Fibroblast of mammary gland (primary cell): ENCODE measurements around the gene RADIL.
"Not testable (repeated sequence)": the region's sequence is repeated elsewhere in the genome, so short reads cannot be mapped to it uniquely, and the experiment has no call there.

Source experiments
- DNase-seq: peaks from one replicate; pipeline ENCODE4 v3.0.0-alpha.2; 2010; ENCODE audit warnings: low read depth
- H3K4me3 ChIP-seq: 2 replicates; pipeline ENCODE4 v1.5.1; 2011; ENCODE audit warnings: low read depth, mild to moderate bottlenecking, low read length, moderate library complexity; ENCODE audit not compliant: control insufficient read depth
- TF ChIP-seq, protein P1 (sequence below): conservative IDR thresholded peaks from 2 replicates; pipeline ENCODE4 v1.5.1; 2011; ENCODE audit warnings: low read depth, low read length, inconsistent platforms; ENCODE audit not compliant: control insufficient read depth, insufficient read depth

The RADIL gene

DNA sequence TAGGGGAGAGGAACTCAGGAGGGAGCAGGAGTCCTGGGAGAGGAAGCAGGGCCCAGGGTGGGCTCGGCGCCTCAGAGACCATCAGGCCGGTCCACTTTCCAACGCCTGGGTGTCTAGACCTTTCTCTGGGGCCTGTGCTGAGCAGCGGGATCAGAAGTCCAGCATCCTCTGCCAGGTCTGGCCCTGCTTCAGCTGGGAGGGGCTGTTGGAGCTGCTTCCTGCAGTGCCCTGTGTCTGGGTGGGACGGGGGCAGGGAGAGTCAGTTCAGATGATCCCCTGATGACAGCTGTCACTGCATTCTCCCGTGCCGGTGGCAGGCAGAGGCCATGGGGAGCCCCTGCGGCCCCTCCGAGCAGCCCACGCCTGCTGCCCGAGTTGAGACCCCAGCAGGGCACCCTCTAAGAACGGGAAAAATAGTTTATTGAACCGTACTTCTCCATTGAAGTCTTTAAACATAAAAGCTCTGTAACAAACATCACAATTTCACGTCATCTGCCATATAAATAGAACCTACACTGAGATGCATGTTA lies 84.7 kb downstream of the RADIL start:
- DNase-seq = no peak
- TF ChIP-seq, protein P1, sequence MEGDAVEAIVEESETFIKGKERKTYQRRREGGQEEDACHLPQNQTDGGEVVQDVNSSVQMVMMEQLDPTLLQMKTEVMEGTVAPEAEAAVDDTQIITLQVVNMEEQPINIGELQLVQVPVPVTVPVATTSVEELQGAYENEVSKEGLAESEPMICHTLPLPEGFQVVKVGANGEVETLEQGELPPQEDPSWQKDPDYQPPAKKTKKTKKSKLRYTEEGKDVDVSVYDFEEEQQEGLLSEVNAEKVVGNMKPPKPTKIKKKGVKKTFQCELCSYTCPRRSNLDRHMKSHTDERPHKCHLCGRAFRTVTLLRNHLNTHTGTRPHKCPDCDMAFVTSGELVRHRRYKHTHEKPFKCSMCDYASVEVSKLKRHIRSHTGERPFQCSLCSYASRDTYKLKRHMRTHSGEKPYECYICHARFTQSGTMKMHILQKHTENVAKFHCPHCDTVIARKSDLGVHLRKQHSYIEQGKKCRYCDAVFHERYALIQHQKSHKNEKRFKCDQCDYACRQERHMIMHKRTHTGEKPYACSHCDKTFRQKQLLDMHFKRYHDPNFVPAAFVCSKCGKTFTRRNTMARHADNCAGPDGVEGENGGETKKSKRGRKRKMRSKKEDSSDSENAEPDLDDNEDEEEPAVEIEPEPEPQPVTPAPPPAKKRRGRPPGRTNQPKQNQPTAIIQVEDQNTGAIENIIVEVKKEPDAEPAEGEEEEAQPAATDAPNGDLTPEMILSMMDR = no peak
- H3K4me3 ChIP-seq = no peak overlapping the region

GRCh38 chr7:4797858-4798705 lies 85.4 kb downstream of the RADIL start:
- peak; percentile 37 for DNase-seq
- TF ChIP-seq, protein P1 = peak; percentile 72
- no peak overlapping the region for H3K4me3 ChIP-seq

DNA sequence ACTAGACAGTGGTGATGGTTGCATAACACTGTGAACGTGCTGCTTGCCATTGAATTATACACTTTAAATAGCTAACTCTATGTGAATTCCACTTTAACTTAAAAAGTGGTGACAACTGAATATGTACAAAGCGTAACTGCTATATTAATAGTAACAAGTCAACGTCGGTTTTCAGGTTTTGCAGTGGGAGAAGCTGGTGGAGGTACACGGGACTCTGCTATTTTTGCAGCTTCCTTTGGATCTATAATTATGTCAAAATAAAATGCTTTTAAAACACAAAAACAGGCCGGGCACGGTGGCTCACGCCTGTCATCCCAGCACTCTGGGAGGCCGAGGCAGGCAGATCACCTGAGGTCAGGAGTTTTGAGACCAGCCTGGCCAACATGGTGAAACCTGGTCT lies 87.1 kb downstream of the RADIL start:
- DNase-seq = no peak
- no peak overlapping the region for H3K4me3 ChIP-seq
- TF ChIP-seq, protein P1 = no peak

GRCh38 chr7:4794591-4795350 lies 88.7 kb downstream of the RADIL start:
- no peak overlapping the region for H3K4me3 ChIP-seq
- TF ChIP-seq, protein P1 = no peak
- DNase-seq = no peak

- DNase-seq, H3K4me3 ChIP-seq: not testable (repeated sequence)
Measured at GRCh38 chr7:4794171-4794570, 89.3 kb downstream of the RADIL start.

DNA sequence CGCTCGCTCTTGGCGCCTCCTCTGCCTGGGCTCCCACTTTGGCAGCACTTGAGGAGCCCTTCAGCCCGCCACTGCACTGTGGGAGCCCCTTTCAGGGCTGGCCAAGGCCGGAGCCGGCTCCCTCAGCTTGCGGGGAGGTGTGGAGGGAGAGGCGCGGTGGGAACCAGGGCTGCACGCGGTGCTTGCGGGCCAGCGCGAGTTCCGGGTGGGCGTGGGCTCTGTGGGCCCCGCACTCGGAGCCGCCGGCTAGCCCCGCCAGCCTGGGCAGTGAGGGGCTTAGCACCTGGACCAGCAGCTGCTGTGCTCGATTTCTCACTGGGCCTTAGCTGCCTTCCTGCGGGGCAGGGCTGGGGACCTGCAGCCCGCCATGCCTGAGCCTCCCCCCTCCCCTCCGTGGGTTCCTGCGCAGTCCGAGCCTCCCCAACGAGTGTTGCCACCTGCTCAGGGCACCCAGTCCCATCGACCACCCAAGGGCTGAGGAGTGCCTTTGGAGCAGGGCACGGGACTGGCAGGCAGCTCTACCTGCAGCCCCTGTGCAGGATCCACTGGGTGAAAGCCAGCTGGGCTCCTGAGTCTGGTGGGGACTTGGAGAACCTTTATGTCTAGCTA lies 90.0 kb downstream of the RADIL start:
- H3K4me3 ChIP-seq = not testable (repeated sequence)

DNA sequence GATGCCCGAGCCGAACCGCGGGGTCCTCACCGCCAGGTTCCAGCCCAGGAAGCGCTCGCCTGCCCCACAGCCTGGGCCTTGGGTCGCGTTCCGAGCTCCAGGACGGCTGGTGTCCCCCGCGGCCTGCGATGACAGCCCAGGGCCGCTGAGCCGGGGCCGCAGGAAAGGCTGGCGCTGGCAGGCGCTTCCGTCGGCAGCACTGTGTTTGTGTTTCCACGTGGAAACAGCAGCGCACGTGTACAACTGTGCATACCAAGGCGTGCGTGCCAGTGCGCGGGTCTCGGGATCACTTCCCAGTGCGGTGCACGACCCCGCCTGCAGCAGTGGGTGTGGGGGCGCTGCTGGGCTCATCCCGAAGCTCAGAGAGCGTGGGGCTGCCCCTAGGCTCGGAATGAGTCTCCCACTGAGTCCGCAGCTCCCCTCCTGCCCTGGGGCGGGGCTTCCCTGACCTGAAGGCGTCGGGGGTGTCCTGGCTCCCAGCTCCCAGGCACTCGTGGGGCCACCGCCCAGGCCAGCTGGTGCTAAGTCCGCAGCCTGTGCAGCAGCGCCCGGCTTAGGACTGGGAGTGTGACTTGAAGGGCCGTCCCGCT lies 90.9 kb downstream of the RADIL start:
- TF ChIP-seq, protein P1 = no peak
- peak overlapping the region; percentile 9 for H3K4me3 ChIP-seq
- peak; percentile 14 for DNase-seq

More for the DNA sequence above, 90.0 kb downstream of the RADIL start:
- not testable (repeated sequence) for DNase-seq
